Lower leg skin (tissue), 3 donors: ENCODE measurements around the gene CHPT1.

Experiments used
- POLR2A ChIP-seq, 2 donors: fragments of 450-650 bp; IDR thresholded peaks; one replicate each; pipeline ENCODE4 v1.6.1; 2016 to 2017; ENCODE audit warnings: antibody characterized with exemption in 2 of 2, mild to moderate bottlenecking in 1 of 2, moderate library complexity in 1 of 2
- TF ChIP-seq, protein P1 (sequence below), 3 donors: fragments of 450-650 bp; IDR thresholded peaks; one replicate each; pipeline ENCODE4 v1.5.1; 2016; ENCODE audit warnings: antibody characterized with exemption in 3 of 3, mild to moderate bottlenecking in 3 of 3, moderate library complexity in 2 of 3

DNA sequence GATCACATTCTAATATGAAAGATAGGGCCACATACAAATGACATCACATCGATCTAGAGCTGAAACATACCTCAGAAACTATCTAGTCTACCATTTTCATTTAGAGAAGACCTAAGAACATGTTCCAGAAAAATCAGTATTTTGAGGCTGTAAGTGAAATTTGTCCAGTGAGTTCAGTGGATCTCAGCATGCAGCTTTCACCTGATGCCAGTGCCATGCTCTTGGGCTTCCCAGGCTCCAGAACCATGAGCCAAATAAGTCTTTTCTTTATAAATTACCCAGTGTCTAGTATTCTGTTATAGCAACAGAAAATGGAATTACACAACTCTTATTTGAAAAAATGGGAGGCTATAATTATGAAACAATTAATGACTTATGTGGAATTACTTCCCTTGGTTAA is 9.0 kb downstream of the CHPT1 start:
- TF ChIP-seq, protein P1, sequence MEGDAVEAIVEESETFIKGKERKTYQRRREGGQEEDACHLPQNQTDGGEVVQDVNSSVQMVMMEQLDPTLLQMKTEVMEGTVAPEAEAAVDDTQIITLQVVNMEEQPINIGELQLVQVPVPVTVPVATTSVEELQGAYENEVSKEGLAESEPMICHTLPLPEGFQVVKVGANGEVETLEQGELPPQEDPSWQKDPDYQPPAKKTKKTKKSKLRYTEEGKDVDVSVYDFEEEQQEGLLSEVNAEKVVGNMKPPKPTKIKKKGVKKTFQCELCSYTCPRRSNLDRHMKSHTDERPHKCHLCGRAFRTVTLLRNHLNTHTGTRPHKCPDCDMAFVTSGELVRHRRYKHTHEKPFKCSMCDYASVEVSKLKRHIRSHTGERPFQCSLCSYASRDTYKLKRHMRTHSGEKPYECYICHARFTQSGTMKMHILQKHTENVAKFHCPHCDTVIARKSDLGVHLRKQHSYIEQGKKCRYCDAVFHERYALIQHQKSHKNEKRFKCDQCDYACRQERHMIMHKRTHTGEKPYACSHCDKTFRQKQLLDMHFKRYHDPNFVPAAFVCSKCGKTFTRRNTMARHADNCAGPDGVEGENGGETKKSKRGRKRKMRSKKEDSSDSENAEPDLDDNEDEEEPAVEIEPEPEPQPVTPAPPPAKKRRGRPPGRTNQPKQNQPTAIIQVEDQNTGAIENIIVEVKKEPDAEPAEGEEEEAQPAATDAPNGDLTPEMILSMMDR (IDR thresholded peaks at IDR 0.05): no peak
- no peak for TF ChIP-seq POLR2A (IDR thresholded peaks at IDR 0.05)
